IMR-90 (cell line): ENCODE measurements around the gene RNF148. TPM values are rescaled to one million over a fixed set of nuclear protein-coding genes. Genes with fewer than 3 reads are reported as not detected.

Experiments used
- ATAC-seq: fragments of 200-7000 bp; cut with Tn5 transposase; 2 replicates; pipeline ENCODE4 v1.9.1; 2020; ENCODE audit warnings: low read depth, mild to moderate bottlenecking, moderate library complexity
- BruUV-seq: library from RNA; stranded (reverse); fragments of 400-500 nt; replicated peaks from 2 replicates; lab custom pipeline; 2021; lab: Mats Ljungman, UMichigan
- CTCF ChIA-PET: fragments of 300-600 bp; formaldehyde crosslinking; extraction: SDS; loops from one replicate; lab custom pipeline; 2021; ENCODE audit warnings: antibody characterized with exemption; lab: Yijun Ruan, JAX
- POLR2A ChIA-PET: fragments of 300-600 bp; sonication (Branson Sonifier 250); formaldehyde crosslinking; loops from one replicate; lab custom pipeline; 2022; ENCODE audit warnings: antibody characterized with exemption; ENCODE audit not compliant: unreplicated experiment; lab: Charles Lee
- DNase-seq: peaks from one replicate; pipeline ENCODE4 v3.0.0; 2013
- H2AFZ ChIP-seq: replicated peaks from 2 replicates; pipeline ENCODE3; 2013; ENCODE audit warnings: low read length, mild to moderate bottlenecking; ENCODE audit not compliant: poor library complexity
- H2AK5ac ChIP-seq: 2 replicates; pipeline ENCODE4 v1.6.1; 2013; ENCODE audit warnings: low read depth, low read length, inconsistent platforms
- H2AK9ac ChIP-seq: replicated peaks from 2 replicates; pipeline ENCODE3; 2013; ENCODE audit warnings: mild to moderate bottlenecking, low read depth, low read length, moderate library complexity; ENCODE audit not compliant: poor library complexity
- H2BK120ac ChIP-seq: 2 replicates; pipeline ENCODE4 v1.6.1; 2013; ENCODE audit warnings: low read depth, low read length, inconsistent platforms
- H2BK15ac ChIP-seq: 3 replicates; pipeline ENCODE4 v1.6.1; 2013; ENCODE audit warnings: low read depth, low read length, inconsistent platforms
- H2BK20ac ChIP-seq: 2 replicates; pipeline ENCODE4 v1.6.1; 2013; ENCODE audit warnings: low read depth, mild to moderate bottlenecking, inconsistent platforms, low read length, moderate library complexity
- H2BK5ac ChIP-seq: 2 replicates; pipeline ENCODE4 v1.6.1; 2013; ENCODE audit warnings: mild to moderate bottlenecking, low read depth, low read length, inconsistent platforms; ENCODE audit not compliant: poor library complexity, severe bottlenecking
- H3K14ac ChIP-seq: replicated peaks from 2 replicates; pipeline ENCODE4 v1.6.1; 2013; ENCODE audit warnings: low read depth, low read length, inconsistent platforms
- H3K18ac ChIP-seq: 2 replicates; pipeline ENCODE4 v1.6.1; 2013; ENCODE audit warnings: low read depth, low read length, control low read depth
- H3K23ac ChIP-seq: 2 replicates; pipeline ENCODE4 v1.6.1; 2013; ENCODE audit warnings: low read depth, low read length, inconsistent platforms
- H3K27ac ChIP-seq: 2 replicates; pipeline ENCODE4 v1.5.1; 2013; ENCODE audit warnings: mild to moderate bottlenecking, control low read depth, low read length; ENCODE audit not compliant: insufficient read depth
- H3K27me3 ChIP-seq: 2 replicates; pipeline ENCODE4 v1.6.1; 2013; ENCODE audit warnings: low read length; ENCODE audit not compliant: control insufficient read depth, insufficient read depth
- H3K36me3 ChIP-seq: 2 replicates; pipeline ENCODE4 v1.6.1; 2013; ENCODE audit warnings: low read length, mixed read lengths; ENCODE audit not compliant: control insufficient read depth, insufficient read depth
- H3K4ac ChIP-seq: 2 replicates; pipeline ENCODE4 v1.6.1; 2013; ENCODE audit warnings: low read depth, low read length, inconsistent platforms
- H3K4me1 ChIP-seq: 2 replicates; pipeline ENCODE4 v1.6.1; 2013; ENCODE audit warnings: low read length, mixed read lengths; ENCODE audit not compliant: control insufficient read depth, insufficient read depth
- H3K4me2 ChIP-seq: 2 replicates; pipeline ENCODE4 v1.6.1; 2013; ENCODE audit warnings: low read depth, mild to moderate bottlenecking, control low read depth, low read length, moderate library complexity
- H3K4me3 ChIP-seq: 2 replicates; pipeline ENCODE4 v1.5.1; 2013; ENCODE audit warnings: low read depth, mild to moderate bottlenecking, control low read depth, low read length, moderate library complexity; ENCODE audit not compliant: insufficient read depth
- H3K56ac ChIP-seq: 2 replicates; pipeline ENCODE4 v1.6.1; 2013; ENCODE audit warnings: low read length, inconsistent platforms; ENCODE audit not compliant: insufficient read depth; ENCODE audit errors: extremely low read depth
- H3K79me1 ChIP-seq, 2 experiments: 2 replicates each; pipeline ENCODE4 v1.6.1; 2013; ENCODE audit warnings: low read length in 2 of 2, inconsistent platforms in 1 of 2, low read depth in 1 of 2
- H3K9ac ChIP-seq: 2 replicates; pipeline ENCODE4 v1.6.1; 2013; ENCODE audit warnings: low read depth, low read length, control low read depth
- H3K9me1 ChIP-seq: 2 replicates; pipeline ENCODE4 v1.6.1; 2013; ENCODE audit warnings: low read length, inconsistent platforms; ENCODE audit not compliant: insufficient read depth
- H3K9me3 ChIP-seq: 2 replicates; pipeline ENCODE4 v1.6.1; 2013; ENCODE audit warnings: low read length; ENCODE audit not compliant: control insufficient read depth, insufficient read depth
- H4K20me1 ChIP-seq: 2 replicates; pipeline ENCODE4 v1.6.1; 2013; ENCODE audit warnings: low read length, inconsistent platforms; ENCODE audit not compliant: insufficient read depth
- H4K5ac ChIP-seq: 2 replicates; pipeline ENCODE4 v1.6.1; 2013; ENCODE audit warnings: mild to moderate bottlenecking, low read depth, low read length, control low read depth
- H4K8ac ChIP-seq, 2 experiments: 2 replicates each; pipeline ENCODE4 v1.6.1; 2013; ENCODE audit warnings: low read depth in 2 of 2, low read length in 2 of 2, control low read depth in 1 of 2, inconsistent platforms in 1 of 2
- H4K91ac ChIP-seq: 2 replicates; pipeline ENCODE4 v1.6.1; 2013; ENCODE audit warnings: low read depth, low read length, inconsistent platforms; ENCODE audit not compliant: insufficient read depth
- CEBPB ChIP-seq: IDR thresholded peaks from 2 replicates; pipeline ENCODE4 v1.6.1; 2012; ENCODE audit warnings: low read depth, low read length, improper control_type of control experiment
- FOS ChIP-seq: fragments of 150-350 bp; IDR thresholded peaks from 2 replicates; pipeline ENCODE4 v1.6.1; 2016; ENCODE audit warnings: low read depth, low read length
- MAFK ChIP-seq: IDR thresholded peaks from 2 replicates; pipeline ENCODE4 v1.6.1; 2012; ENCODE audit warnings: low read depth, low read length, improper control_type of control experiment
- NFE2L2 ChIP-seq: fragments of 150-350 bp; IDR thresholded peaks from 2 replicates; pipeline ENCODE4 v1.6.1; 2016; ENCODE audit warnings: low read depth, mild to moderate bottlenecking, low read length
- POLR2A ChIP-seq: IDR thresholded peaks from 2 replicates; pipeline ENCODE4 v1.6.1; 2012; ENCODE audit warnings: mild to moderate bottlenecking, low read depth, low read length
- RAD21 ChIP-seq: IDR thresholded peaks from 2 replicates; pipeline ENCODE4 v1.6.1; 2012; ENCODE audit warnings: low read length, improper control_type of control experiment
- RCOR1 ChIP-seq: IDR thresholded peaks from 2 replicates; pipeline ENCODE4 v1.6.1; 2012; ENCODE audit warnings: mild to moderate bottlenecking, low read length, improper control_type of control experiment; ENCODE audit not compliant: insufficient replicate concordance
- SMC3 ChIP-seq: fragments of 150-350 bp; IDR thresholded peaks from 2 replicates; pipeline ENCODE4 v1.6.1; 2016; ENCODE audit warnings: low read depth, mild to moderate bottlenecking, antibody characterized with exemption, low read length, moderate library complexity
- WGBS, 2 experiments: methylation state at CpG; one replicate each; pipeline versions ENCODE4 v1.1.5 to v1.1.7; 2013; ENCODE audit warnings: missing lambda C conversion rate in 2 of 2; ENCODE audit not compliant: insufficient read length in 1 of 2; ENCODE audit errors: extremely low coverage in 2 of 2; 5-methylcytosine and 5-hydroxymethylcytosine counted together
- dilution Hi-C: fragments of 300-500 bp; cut with HindIII; formaldehyde crosslinking; loops from one replicate; pipeline ENCODE4 v1.14.3; 2018; ENCODE audit warnings: low sequenced_read_pairs; ENCODE audit not compliant: unreplicated experiment
- in situ Hi-C: fragments of 300-500 bp; cut with MboI; formaldehyde crosslinking; loops from 3 replicates; pipeline ENCODE4 v1.14.3; 2019; ENCODE audit warnings: low sequenced_read_pairs, inconsistent platforms, mixed read lengths
- intact Hi-C: fragments of 100-400 bp; cut with micrococcal nuclease; formaldehyde crosslinking; loops from 2 replicates; pipeline ENCODE4 v1.10.0; 2022
- polyA plus RNA-seq, 3 experiments: library from polyadenylated mRNA; depleted of rRNA; stranded (reverse); fragments of >200 nt; gene quantifications; 2 replicates each; pipeline ENCODE4 v1.2.3, GENCODE V29; 2012; ENCODE audit warnings: low replicate concordance in 1 of 3
- total RNA-seq: library from RNA; depleted of rRNA; stranded (reverse); fragments of >200 nt; gene quantifications from 2 replicates; pipeline ENCODE4 v1.2.3, GENCODE V29; 2012
- TF ChIP-seq, protein P1 (sequence below): conservative IDR thresholded peaks from 2 replicates; pipeline ENCODE4 v1.5.1; 2012; ENCODE audit warnings: mild to moderate bottlenecking, low read depth, low read length, improper control_type of control experiment

RNF148 gene
- total and polyA plus RNA-seq, 2 of the 4 experiments (the other 2 are of a cell fraction): not detected

DNA sequence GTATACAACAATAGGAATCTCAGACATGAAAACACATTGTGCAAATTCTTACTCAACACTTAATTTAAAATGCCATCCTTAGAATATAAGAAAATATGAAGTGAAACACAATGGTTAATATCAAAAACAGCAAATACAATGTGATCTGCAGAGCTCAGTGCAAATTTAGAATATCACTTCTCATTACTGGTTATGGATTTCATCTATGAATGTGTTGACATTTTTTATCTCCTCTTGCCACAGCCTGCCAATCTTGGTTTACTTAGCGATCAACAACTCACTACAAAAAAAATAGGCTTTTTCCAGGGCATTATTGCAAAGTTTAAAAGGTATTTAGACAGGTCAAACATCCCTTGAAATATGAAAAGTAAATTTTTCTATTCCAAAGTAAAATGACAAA, 25.0 kb upstream of the RNF148 start:
- H3K9ac ChIP-seq: no peak overlapping the region
- no peaks in the 10 kb centered on the region for H3K36me3 ChIP-seq
- H3K27ac ChIP-seq: no peak overlapping the region
- BruUV-seq: no TSS peak
- no peak overlapping the region for H2BK20ac ChIP-seq
- no peaks in the 10 kb centered on the region; the same call in 1 of the 2 replicates for H3K9me3 ChIP-seq
- H2BK120ac ChIP-seq: no peak overlapping the region
- intact Hi-C loops (no loop called here), in situ Hi-C loops (no loop called here), dilution Hi-C loops (no loop called here)
- POLR2A ChIA-PET: no interaction called here
- H2BK5ac ChIP-seq: no peak overlapping the region
- no peak overlapping the region for H2AFZ ChIP-seq
- no peaks in the 10 kb centered on the region for H3K79me1 ChIP-seq
- CTCF ChIA-PET: no interaction called here
- H3K18ac ChIP-seq: no peak overlapping the region
- DNase-seq (no peak), ATAC-seq (no peak)
- no peak overlapping the region for H4K91ac ChIP-seq
- H3K9me1 ChIP-seq: no peaks in the 10 kb centered on the region
- H4K5ac ChIP-seq: no peak overlapping the region
- no peak overlapping the region for H3K56ac ChIP-seq
- H4K8ac ChIP-seq: no peak overlapping the region
- no peak overlapping the region for H3K4ac ChIP-seq
- H3K4me2 ChIP-seq: no peak overlapping the region
- H2AK5ac ChIP-seq: no peak overlapping the region
- no peaks in the 10 kb centered on the region for H3K4me1 ChIP-seq
- WGBS, 2 experiments: no CpG with 5 or more reads among the region's 1 CpG
- no peak overlapping the region for H2AK9ac ChIP-seq
- H4K20me1 ChIP-seq: no peaks in the 10 kb centered on the region
- no peak overlapping the region for H3K14ac ChIP-seq
- TF ChIP-seq MAFK: no peak
- no peak for TF ChIP-seq POLR2A
- no peak for TF ChIP-seq SMC3
- TF ChIP-seq NFE2L2: no peak
- TF ChIP-seq FOS: no peak
- TF ChIP-seq CEBPB: no peak
- TF ChIP-seq, protein P1, sequence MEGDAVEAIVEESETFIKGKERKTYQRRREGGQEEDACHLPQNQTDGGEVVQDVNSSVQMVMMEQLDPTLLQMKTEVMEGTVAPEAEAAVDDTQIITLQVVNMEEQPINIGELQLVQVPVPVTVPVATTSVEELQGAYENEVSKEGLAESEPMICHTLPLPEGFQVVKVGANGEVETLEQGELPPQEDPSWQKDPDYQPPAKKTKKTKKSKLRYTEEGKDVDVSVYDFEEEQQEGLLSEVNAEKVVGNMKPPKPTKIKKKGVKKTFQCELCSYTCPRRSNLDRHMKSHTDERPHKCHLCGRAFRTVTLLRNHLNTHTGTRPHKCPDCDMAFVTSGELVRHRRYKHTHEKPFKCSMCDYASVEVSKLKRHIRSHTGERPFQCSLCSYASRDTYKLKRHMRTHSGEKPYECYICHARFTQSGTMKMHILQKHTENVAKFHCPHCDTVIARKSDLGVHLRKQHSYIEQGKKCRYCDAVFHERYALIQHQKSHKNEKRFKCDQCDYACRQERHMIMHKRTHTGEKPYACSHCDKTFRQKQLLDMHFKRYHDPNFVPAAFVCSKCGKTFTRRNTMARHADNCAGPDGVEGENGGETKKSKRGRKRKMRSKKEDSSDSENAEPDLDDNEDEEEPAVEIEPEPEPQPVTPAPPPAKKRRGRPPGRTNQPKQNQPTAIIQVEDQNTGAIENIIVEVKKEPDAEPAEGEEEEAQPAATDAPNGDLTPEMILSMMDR: no peak
- TF ChIP-seq RAD21: no peak
- TF ChIP-seq RCOR1: no peak
- H3K23ac ChIP-seq: no peak overlapping the region
- no peak overlapping the region for H3K4me3 ChIP-seq
- H2BK15ac ChIP-seq: no peak overlapping the region
- H3K27me3 ChIP-seq: no peaks in the 10 kb centered on the region
